HT1080 (cell line): Measurements from ENCODE around the gene LRRC10. TPM values are rescaled to one million over a fixed set of nuclear protein-coding genes. Genes with fewer than 3 reads are reported as not detected.

Experiments used
- DNase-seq: peaks from one replicate; pipeline ENCODE4 v3.0.0-alpha.2; 2015; ENCODE audit warnings: low read depth
- small RNA-seq: library from RNA; depleted of rRNA; stranded (forward); fragments of <200 nt; gene quantifications from one replicate; pipeline ENCODE3, GENCODE V24; 2014
- total RNA-seq: library from RNA; depleted of rRNA; stranded (reverse); fragments of >200 nt; shearing (Covaris generic); gene quantifications from 2 replicates; pipeline ENCODE4 v1.2.3, GENCODE V29; 2014; rRNA removed

Gene LRRC10
- total RNA-seq, 1 experiment from 2014 or later: not detected

DNA sequence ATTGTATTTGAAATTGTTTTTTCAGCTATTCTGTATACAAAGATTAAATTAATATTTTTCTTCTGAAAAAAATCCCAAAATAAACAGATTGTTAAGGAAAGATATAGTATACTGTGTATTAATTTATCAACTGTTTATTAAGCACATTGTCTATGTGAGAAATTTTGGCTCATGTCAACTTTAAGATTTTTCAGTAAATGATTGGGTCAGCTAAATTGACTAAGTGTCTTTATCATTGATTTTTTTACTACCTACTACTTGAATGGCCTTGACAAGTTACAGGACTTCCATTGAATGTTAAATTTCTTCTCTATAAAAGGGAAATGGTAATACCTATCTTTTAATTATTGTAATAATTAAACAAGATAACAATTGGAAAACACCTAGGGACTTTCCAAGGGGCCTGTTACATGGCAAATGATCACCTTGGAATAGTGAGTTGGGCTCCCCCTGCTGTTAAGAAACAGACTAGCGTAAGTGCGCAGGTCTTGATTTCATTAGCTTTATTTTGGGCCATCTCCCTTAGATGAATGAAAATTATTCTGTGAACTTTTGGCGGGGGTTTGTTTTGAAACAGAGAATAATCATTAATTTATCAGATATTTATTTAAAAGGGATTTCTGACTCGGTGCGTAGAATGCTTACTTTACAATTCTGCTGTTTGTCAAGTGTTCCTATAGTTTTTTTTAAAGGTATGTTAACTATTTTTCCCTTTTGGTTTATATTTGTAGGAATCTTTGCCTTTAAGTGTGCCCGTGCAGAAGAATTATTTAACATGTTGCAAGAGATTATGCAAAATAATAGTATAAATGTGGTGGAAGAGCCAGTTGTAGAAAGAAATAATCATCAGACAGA is 39.9 kb downstream of the LRRC10 start:
- peak; percentile 47 for DNase-seq

DNA sequence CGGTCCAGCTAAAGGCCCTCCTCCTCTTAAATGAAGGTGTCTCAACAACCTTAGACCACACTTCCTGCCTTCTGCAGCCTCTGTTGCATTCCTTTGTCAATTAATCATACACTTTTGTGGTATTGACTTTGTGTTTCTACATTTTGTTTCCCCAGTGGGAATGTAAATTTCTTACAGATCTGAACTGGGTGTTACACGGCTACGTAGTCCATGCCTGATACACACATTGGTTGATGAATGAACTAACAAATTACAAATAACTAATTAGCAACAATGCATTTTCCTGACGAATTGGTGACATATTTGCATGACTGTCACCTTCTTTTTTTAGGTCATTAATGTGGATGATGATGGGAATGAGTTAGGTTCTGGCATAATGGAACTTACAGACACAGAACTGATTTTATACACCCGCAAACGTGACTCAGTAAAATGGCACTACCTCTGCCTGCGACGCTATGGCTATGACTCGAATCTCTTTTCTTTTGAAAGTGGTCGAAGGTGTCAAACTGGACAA is 40.6 kb downstream of the LRRC10 start:
- peak; percentile 36 for DNase-seq

DNA sequence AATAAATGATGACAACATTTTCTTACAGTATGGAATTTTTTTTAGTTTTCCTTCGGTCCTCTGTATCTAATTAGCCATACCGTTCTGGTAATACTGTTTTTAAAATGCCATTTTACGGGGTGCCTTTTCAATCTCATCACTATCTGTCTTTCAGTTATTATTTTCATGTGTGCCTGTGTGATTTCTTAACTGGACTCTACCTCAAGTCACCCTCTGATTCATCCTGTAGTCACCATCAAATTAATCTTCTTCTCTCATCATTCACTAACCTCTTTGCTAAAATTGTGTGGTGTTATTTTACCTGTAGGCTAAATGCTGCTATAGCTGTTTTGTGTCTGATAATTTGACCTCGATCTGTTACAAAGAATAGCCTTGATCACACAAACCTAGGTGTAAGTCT is 41.5 kb downstream of the LRRC10 start:
- DNase-seq: peak; percentile 68

DNA sequence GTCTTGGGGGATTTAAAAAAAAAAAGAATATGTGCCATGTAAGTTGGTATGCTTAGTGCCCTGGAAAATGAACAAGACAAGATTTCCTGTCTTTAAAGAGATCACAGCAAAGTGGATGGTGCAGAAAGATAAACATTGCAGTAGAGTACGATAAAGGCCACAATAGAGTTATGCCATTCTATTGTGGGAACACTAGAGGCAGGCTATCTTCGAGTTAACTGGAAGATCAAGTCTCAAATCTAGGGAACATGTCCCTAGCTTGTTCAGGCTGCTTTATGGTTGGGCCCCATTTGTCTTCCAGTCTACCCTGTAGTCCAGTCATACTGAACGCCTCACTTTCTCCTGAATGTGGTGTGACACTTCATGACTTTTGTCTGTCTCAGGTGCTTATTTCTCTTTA is 44.1 kb downstream of the LRRC10 start:
- DNase-seq: no peak

DNA sequence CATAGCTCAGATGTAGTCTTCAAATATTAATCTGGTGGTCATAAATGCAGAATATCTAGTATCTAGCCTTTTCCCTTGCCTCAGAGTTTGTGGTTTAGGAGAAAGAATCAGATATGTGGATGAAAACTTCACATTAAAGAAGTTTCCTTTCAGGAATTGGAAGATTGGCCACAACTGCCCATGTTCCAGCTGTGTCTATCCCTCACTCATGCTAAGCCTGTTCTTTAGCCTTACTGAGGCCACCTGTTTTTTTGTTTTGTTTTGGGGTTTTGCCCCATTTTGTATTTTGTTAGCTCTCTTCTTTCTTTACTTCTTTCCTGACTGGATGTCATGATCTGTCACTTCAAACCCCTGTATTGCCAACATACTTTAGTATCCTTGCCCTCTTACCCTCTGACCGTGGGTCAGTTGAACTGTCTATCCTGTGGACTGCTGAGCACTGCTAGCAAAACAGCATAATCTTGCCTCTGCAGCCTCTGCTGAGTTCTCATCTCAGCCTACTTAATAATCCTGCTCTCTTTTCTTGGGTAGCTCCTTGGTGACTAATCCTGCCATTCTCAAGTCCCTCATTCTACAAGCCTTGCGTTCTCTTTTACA is 47.4 kb downstream of the LRRC10 start:
- DNase-seq: no peak

Small RNAs within 50 kb of the gene (small RNA-seq; reads per million reads assigned to genes)
- gene MIR3913-1: not detected

Other genes with a start within 250 kb of the LRRC10 start
- 11.7 and 19.1 TPM in 2 replicates for gene FRS2, start 140.5 kb downstream of the LRRC10 start, total RNA-seq
- gene CCT2, start 25.4 kb downstream of the LRRC10 start, total RNA-seq: 459 and 483 TPM in 2 replicates
- 1.6 and 2.9 TPM in 2 replicates for gene BEST3, start 88.4 kb upstream of the LRRC10 start, total RNA-seq
- 20.0 and 23.7 TPM in 2 replicates for gene RAB3IP, start 128.0 kb upstream of the LRRC10 start, total RNA-seq
- gene MYRFL, start 214.3 kb upstream of the LRRC10 start, total RNA-seq: not detected in 2 replicates